GM19324 (cell line): ENCODE results near the gene SMARCA2.
A peak's percentile ranks its signal among the peaks of the same experiment; 100 is the strongest.

ENCODE experiments used
- ATAC-seq: cut with Tn5 transposase; IDR thresholded peaks from one replicate; pipeline ENCODE4 v1.9.1; 2021; ENCODE audit warnings: mild to moderate bottlenecking, moderate library complexity; ENCODE audit not compliant: unreplicated experiment, low FRiP score

SMARCA2 gene

DNA sequence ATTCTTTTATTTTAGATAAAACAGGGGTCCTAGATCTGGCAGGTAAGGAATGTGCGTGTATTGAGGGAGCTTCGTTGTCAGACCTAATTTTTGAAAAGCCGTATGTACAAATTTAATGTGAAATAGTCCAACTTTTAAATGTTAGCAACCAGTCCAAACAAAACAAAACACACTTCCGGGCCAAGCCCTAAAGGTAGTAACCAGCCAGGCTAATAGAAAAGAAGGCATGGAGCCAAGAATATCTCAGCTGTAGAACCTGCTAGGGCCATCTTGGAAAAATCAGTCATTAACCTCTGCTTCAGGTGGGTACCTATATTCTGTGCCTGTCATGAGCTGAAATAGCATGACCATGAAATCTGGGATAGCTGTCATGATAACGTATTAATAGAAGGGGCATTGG is 71.0 kb downstream of the SMARCA2 start:
- no peak for ATAC-seq

GRCh38 chr9:2086971-2087370 is 71.8 kb downstream of the SMARCA2 start:
- ATAC-seq, result no peak

DNA sequence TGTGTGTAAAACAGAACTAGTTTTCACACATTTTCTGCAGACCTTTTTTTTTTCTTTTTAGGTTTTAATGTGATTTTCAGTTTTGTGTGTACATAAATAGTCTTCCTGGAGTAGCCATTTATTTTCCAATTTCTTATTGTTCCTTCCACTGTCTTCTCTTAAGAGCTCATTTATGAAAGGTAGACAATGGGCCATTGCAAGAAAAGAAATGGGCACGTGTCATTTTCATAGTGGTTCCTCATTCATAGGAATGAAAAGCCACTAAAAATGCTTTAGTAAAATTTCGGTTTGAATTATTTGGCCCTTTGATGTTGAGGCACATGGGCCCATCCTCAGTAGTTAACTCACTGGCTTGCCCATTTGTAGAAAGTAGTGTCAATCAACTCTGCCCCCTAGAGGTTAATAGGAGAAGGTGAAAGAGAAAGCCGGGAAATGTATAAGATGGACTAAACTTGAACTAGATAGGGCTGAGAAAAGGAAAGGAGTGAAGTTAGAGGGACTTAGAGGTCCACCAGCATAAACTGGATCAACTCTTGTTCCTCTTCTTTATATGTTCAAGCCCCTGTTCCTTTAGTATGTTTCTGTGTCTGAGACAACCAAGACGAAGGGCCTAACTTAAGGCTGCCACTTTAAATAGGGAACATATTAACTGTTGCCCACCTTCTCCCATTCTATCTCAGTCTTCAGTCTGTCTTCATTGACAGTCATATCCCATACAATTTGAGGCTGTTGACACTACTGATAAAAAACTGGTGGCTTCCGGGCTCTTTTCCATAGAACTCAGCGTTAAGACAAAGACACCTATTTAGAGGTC is 72.6 kb downstream of the SMARCA2 start:
- ATAC-seq, result no peak

GRCh38 chr9:2093920-2094597 is 78.9 kb downstream of the SMARCA2 start:
- no peak for ATAC-seq

DNA sequence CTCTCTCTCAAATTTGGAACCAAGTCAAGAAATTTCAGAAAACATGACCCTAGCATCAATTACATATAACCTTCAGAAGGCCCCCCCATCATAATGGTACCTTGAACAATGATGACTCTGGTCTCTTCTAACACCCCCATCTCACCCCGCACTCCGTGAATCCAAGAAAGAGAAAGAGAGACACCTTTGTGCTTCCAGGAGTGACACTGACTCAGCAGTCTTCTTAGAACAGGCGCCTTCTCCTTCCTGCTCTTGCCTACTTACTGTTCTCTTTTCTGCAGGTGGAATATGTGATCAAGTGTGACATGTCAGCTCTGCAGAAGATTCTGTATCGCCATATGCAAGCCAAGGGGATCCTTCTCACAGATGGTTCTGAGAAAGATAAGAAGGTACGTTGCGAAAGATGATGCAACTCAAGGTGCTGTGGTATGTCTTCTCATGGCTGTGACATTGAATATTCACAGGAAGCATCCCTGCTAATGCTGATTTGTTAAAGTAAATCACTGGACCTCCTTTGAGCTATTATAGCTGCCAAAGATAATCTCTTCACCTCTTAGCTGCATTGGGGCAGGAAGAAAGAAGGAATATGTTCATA is 81.3 kb downstream of the SMARCA2 start:
- no peak for ATAC-seq

GRCh38 chr9:2106666-2107065 is 91.5 kb downstream of the SMARCA2 start:
- no peak for ATAC-seq

GRCh38 chr9:2107906-2108451 is 92.8 kb downstream of the SMARCA2 start:
- no peak for ATAC-seq

GRCh38 chr9:2109069-2109650 is 94.0 kb downstream of the SMARCA2 start:
- no peak for ATAC-seq

- ATAC-seq, result no peak
Measured at GRCh38 chr9:2110036-2110435, 94.9 kb downstream of the SMARCA2 start.

- ATAC-seq, result no peak
Measured at GRCh38 chr9:2116073-2116472, 100.9 kb downstream of the SMARCA2 start.

GRCh38 chr9:2117527-2117926 is 102.4 kb downstream of the SMARCA2 start:
- ATAC-seq, result no peak

GRCh38 chr9:2119566-2119965 is 104.4 kb downstream of the SMARCA2 start:
- no peak for ATAC-seq

DNA sequence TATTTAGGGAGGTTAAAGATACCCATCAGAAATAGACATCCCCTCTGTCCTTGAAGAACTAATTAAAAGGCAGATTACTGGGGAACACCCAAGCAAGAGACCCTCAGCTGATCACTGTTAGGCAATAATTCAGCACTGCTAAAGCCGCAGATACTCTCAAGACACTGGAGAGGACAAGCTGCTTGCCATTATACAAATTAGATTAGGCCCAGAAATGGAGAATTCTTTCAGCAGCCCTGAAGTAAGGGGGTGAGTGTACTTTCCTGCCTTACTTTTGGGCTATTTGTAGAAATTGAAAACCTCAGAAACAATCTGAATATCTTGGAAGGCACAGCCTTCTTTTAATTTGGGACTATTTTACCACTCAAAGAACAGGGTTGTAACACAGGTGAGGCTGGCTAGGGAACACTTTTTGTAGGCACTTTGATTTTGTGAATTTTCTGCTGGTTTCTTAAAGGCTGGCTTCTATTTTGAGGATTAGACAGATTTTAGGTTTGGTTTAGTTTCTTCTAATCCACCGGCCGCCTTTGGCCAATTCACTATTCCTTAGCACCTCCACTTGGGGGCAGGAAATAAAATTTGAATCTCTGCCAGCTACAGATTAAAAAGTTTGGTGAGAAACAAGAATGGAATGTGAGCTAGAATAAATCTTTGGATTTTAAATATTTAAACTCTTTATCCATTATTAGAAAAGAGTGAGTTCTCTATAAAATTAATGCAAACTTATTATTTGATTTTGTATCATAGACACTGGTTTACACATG is 106.0 kb downstream of the SMARCA2 start:
- no peak for ATAC-seq

GRCh38 chr9:2122299-2122698 is 107.2 kb downstream of the SMARCA2 start:
- no peak for ATAC-seq

GRCh38 chr9:2125906-2126305 is 110.8 kb downstream of the SMARCA2 start:
- ATAC-seq, result peak; percentile 72

- ATAC-seq, result no peak
Measured at GRCh38 chr9:2126331-2126803, 111.2 kb downstream of the SMARCA2 start.

DNA sequence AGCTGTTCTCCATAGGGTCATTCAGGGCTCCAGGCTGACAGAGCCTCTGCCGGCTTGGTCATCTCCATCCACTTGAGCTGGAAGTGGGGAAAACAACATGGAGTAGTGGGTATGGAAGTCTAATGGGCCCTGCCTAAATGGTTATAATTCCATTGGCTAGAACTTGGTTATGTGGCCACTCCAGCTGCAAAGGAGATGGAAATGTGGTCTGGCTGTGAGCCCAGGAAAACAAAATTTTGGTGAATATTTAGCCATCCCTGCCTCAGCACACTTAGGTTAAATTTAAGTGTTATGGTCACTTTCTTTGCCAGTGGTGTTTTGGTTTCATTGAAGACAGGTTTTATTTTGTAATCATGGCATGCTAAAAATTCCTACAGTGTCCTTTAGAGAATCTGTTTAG is 112.3 kb downstream of the SMARCA2 start:
- ATAC-seq, result no peak

- no peak for ATAC-seq
Measured at GRCh38 chr9:2128141-2128540, 113.0 kb downstream of the SMARCA2 start.

DNA sequence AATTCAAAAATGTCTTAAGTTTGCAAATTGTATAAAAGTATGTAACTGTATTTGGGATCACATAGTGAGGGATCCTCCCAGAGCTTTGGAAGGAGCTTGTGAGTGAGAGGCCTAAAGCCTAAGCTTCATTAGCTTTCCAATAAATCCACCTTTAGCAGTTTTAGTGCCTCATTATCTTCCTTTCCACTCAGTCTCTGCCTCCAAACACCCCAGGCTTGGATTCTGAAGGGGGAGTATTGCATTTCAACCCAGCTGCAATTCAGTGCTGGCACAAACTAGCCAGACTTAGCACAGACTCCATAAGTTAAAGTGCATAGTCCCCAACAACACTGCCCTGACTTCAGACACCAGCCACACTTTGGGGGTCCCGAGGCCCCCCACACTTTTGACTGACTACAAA is 113.5 kb downstream of the SMARCA2 start:
- no peak for ATAC-seq

DNA sequence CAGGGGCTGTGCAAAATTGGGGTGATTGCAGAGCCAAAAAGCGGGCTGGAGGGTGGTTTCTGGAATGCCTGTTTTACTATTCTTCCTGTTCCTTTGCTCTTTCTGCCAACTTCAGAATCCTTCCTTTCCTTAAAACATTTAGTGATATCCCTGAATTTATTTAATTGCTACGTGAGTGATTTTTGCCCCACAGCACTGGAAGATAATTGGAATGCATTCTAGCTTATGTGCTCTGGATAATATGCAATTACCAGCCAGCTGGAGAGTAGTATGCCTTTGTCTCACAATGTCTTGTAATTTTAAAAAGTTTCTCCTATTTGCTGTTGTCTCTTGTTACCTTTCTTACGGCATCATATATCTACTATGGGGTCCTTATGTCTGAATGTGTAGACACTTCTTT is 115.8 kb downstream of the SMARCA2 start:
- ATAC-seq, result no peak
